SK-N-SH (cell line): ENCODE measurements around the gene SH3PXD2B. TPM values are rescaled to one million over a fixed set of nuclear protein-coding genes. Genes with fewer than 3 reads are reported as not detected.
A peak's percentile ranks its signal among the peaks of the same experiment; 100 is the strongest.

Source experiments
- CTCF ChIA-PET: fragments of 300-600, 350-600 bp; formaldehyde crosslinking; extraction: SDS; loops from one replicate; lab custom pipeline; 2021; lab: Yijun Ruan, JAX
- POLR2A ChIA-PET: fragments of 350-600 bp; sonication (Branson Sonifier 250); formaldehyde crosslinking; extraction: SDS; loops from one replicate; lab custom pipeline; 2020; ENCODE audit warnings: antibody characterized with exemption, inconsistent platforms; lab: Yijun Ruan, JAX
- DNase-seq: peaks from one replicate; pipeline ENCODE4 v3.0.0; 2012
- H2AFZ ChIP-seq: fragments of 200-600 bp; sonication (generic); 2 replicates; pipeline ENCODE4 v1.8.1; 2016; ENCODE audit warnings: antibody characterized with exemption, mild to moderate bottlenecking, low read depth
- H3F3A ChIP-seq: fragments of 200-600 bp; sonication (generic); replicated peaks from 2 replicates; pipeline ENCODE3; 2016; ENCODE audit warnings: antibody characterized with exemption, mild to moderate bottlenecking; ENCODE audit not compliant: insufficient read depth
- H3K27ac ChIP-seq, 2 experiments: fragments of 200-500 bp in 1 of 2; fragments of 200-600 bp in 1 of 2; sonication (Bioruptor generic) in 1 of 2; sonication (generic), shearing (Covaris generic) in 1 of 2; 2 replicates each; pipeline versions ENCODE4 v1.5.1 to v1.6.1; 2014 to 2016; ENCODE audit warnings: low read depth in 2 of 2, inconsistent platforms in 1 of 2, low read length in 1 of 2, mild to moderate bottlenecking in 1 of 2, mixed read lengths in 1 of 2
- H3K27me3 ChIP-seq: fragments of 200-600 bp; sonication (generic), shearing (Covaris generic); 2 replicates; pipeline ENCODE4 v1.6.1; 2016; ENCODE audit warnings: mixed run types; ENCODE audit not compliant: insufficient read depth
- H3K36me3 ChIP-seq, 2 experiments: fragments of 200-500 bp in 1 of 2; fragments of 200-600 bp in 1 of 2; sonication (Bioruptor generic) in 1 of 2; sonication (generic) in 1 of 2; replicated peaks in 1 of 2; 2 replicates each; pipeline versions ENCODE3 to v1.5.1; 2014 to 2016; ENCODE audit warnings: low read length in 1 of 2, mild to moderate bottlenecking in 1 of 2; ENCODE audit not compliant: insufficient read depth in 2 of 2, control insufficient read depth in 1 of 2
- H3K4me1 ChIP-seq, 2 experiments: fragments of 200-500 bp in 1 of 2; fragments of 200-600 bp in 1 of 2; sonication (Bioruptor generic) in 1 of 2; sonication (generic), shearing (Covaris generic) in 1 of 2; 2 replicates each; pipeline versions ENCODE4 v1.5.1 to v1.6.1; 2014 to 2016; ENCODE audit warnings: low read depth in 1 of 2, low read length in 1 of 2, mixed run types in 1 of 2; ENCODE audit not compliant: insufficient read depth in 2 of 2, control insufficient read depth in 1 of 2
- H3K4me2 ChIP-seq: fragments of 200-600 bp; sonication (generic), shearing (Covaris generic); 2 replicates; pipeline ENCODE4 v1.6.1; 2017; ENCODE audit warnings: mixed run types
- H3K4me3 ChIP-seq, 2 experiments: fragments of 200-500 bp in 1 of 2; fragments of 200-600 bp in 1 of 2; sonication (Bioruptor generic) in 1 of 2; sonication (generic), shearing (Covaris generic) in 1 of 2; 2 replicates each; pipeline versions ENCODE4 v1.5.1 to v1.8.1; 2014 to 2016; ENCODE audit warnings: low read depth in 2 of 2, inconsistent platforms in 1 of 2, low read length in 1 of 2, mild to moderate bottlenecking in 1 of 2, mixed read lengths in 1 of 2, moderate library complexity in 1 of 2
- H3K79me2 ChIP-seq: fragments of 200-600 bp; sonication (generic); 2 replicates; pipeline ENCODE4 v1.8.1; 2017; ENCODE audit warnings: mild to moderate bottlenecking; ENCODE audit not compliant: insufficient read depth
- H3K9ac ChIP-seq: fragments of 200-600 bp; sonication (generic); 2 replicates; pipeline ENCODE4 v1.6.1; 2017; ENCODE audit warnings: mixed run types
- H3K9me2 ChIP-seq: fragments of 200-600 bp; sonication (generic); 2 replicates; pipeline ENCODE4 v1.6.1; 2017; ENCODE audit warnings: mixed run types
- H3K9me3 ChIP-seq: fragments of 200-600 bp; sonication (generic); 2 replicates; pipeline ENCODE4 v1.6.1; 2017; ENCODE audit warnings: mixed run types, mild to moderate bottlenecking, moderate library complexity
- H4K20me1 ChIP-seq: fragments of 200-600 bp; sonication (generic); 2 replicates; pipeline ENCODE4 v1.6.1; 2017; ENCODE audit warnings: mild to moderate bottlenecking, mixed run types; ENCODE audit not compliant: insufficient read depth
- JUND ChIP-seq: IDR thresholded peaks from 2 replicates; pipeline ENCODE4 v1.4.0; 2012
- MEF2A ChIP-seq: IDR thresholded peaks from 2 replicates; pipeline ENCODE4 v1.4.0; 2012; ENCODE audit warnings: low read depth, borderline replicate concordance
- NRF1 ChIP-seq: IDR thresholded peaks from 2 replicates; pipeline ENCODE4 v1.6.1; 2012; ENCODE audit warnings: low read depth, mild to moderate bottlenecking, low read length
- RAD21 ChIP-seq: IDR thresholded peaks from 2 replicates; pipeline ENCODE4 v1.6.1; 2012; ENCODE audit warnings: mild to moderate bottlenecking, low read length
- RCOR1 ChIP-seq: fragments of 150-350 bp; IDR thresholded peaks from 2 replicates; pipeline ENCODE4 v1.6.1; 2017; ENCODE audit warnings: antibody characterized with exemption, low read length
- REST ChIP-seq: IDR thresholded peaks from 2 replicates; pipeline ENCODE4 v1.6.1; 2012; ENCODE audit warnings: mild to moderate bottlenecking, low read depth, low read length, moderate library complexity
- SIN3A ChIP-seq: IDR thresholded peaks from 2 replicates; pipeline ENCODE4 v1.6.1; 2012; ENCODE audit warnings: low read depth, mild to moderate bottlenecking, low read length, moderate library complexity, borderline replicate concordance
- SMC3 ChIP-seq: IDR thresholded peaks from 2 replicates; pipeline ENCODE4 v1.6.1; 2012; ENCODE audit warnings: low read depth, low read length, improper control_type of control experiment
- TAF1 ChIP-seq: IDR thresholded peaks from 2 replicates; pipeline ENCODE4 v1.6.1; 2012; ENCODE audit warnings: low read depth, mild to moderate bottlenecking, low read length, moderate library complexity, borderline replicate concordance
- TCF12 ChIP-seq: IDR thresholded peaks from 2 replicates; pipeline ENCODE4 v1.4.0; 2012
- TEAD4 ChIP-seq: IDR thresholded peaks from 2 replicates; pipeline ENCODE4 v1.4.0; 2012; ENCODE audit warnings: mild to moderate bottlenecking, borderline replicate concordance; ENCODE audit not compliant: insufficient read depth
- USF1 ChIP-seq: IDR thresholded peaks from 2 replicates; pipeline ENCODE4 v1.4.0; 2012; ENCODE audit warnings: low read depth, borderline replicate concordance
- YY1 ChIP-seq: IDR thresholded peaks from 2 replicates; pipeline ENCODE4 v1.4.0; 2012; ENCODE audit warnings: low read depth, mild to moderate bottlenecking
- WGBS: methylation state at CpG from one replicate; pipeline ENCODE4 v1.1.6; 2017; ENCODE audit warnings: low lambda C conversion rate; 5-methylcytosine and 5-hydroxymethylcytosine counted together
- polyA plus RNA-seq, 3 experiments: library from polyadenylated mRNA; depleted of rRNA; stranded (reverse); fragments of >200 nt; gene quantifications; 2 replicates each; pipeline ENCODE4 v1.2.3, GENCODE V29; 2012
- TF ChIP-seq, protein P1 (sequence below): fragments of 150-350 bp; IDR thresholded peaks from 2 replicates; pipeline ENCODE4 v1.6.1; 2017; ENCODE audit warnings: antibody characterized with exemption, low read length, low read depth, borderline replicate concordance
- TF ChIP-seq, protein P2 (sequence below): fragments of 200-600 bp; sonication (generic); IDR thresholded peaks from 2 replicates; pipeline ENCODE4 v1.6.1; 2017; ENCODE audit warnings: antibody characterized with exemption, mild to moderate bottlenecking, moderate library complexity

The SH3PXD2B gene
- polyA plus RNA-seq, 1 of the 3 experiments (the other 2 are of a cell fraction): 15.0 TPM

- H3K9me3 ChIP-seq: no peaks in the 10 kb centered on the region
- no peak; the same call in 1 of the 2 replicates for TF ChIP-seq RCOR1
- no peak for TF ChIP-seq NRF1
- TF ChIP-seq, protein P1, sequence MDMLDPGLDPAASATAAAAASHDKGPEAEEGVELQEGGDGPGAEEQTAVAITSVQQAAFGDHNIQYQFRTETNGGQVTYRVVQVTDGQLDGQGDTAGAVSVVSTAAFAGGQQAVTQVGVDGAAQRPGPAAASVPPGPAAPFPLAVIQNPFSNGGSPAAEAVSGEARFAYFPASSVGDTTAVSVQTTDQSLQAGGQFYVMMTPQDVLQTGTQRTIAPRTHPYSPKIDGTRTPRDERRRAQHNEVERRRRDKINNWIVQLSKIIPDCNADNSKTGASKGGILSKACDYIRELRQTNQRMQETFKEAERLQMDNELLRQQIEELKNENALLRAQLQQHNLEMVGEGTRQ: no peak
- no peak for TF ChIP-seq JUND
- TF ChIP-seq USF1: no peak
- peak; percentile 20; the same call in 1 of the 2 replicates for TF ChIP-seq RAD21
- TF ChIP-seq, protein P2, sequence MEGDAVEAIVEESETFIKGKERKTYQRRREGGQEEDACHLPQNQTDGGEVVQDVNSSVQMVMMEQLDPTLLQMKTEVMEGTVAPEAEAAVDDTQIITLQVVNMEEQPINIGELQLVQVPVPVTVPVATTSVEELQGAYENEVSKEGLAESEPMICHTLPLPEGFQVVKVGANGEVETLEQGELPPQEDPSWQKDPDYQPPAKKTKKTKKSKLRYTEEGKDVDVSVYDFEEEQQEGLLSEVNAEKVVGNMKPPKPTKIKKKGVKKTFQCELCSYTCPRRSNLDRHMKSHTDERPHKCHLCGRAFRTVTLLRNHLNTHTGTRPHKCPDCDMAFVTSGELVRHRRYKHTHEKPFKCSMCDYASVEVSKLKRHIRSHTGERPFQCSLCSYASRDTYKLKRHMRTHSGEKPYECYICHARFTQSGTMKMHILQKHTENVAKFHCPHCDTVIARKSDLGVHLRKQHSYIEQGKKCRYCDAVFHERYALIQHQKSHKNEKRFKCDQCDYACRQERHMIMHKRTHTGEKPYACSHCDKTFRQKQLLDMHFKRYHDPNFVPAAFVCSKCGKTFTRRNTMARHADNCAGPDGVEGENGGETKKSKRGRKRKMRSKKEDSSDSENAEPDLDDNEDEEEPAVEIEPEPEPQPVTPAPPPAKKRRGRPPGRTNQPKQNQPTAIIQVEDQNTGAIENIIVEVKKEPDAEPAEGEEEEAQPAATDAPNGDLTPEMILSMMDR: peak; percentile 65
- no peak for TF ChIP-seq YY1
- no peak for TF ChIP-seq MEF2A
- TF ChIP-seq SMC3: no peak
- TF ChIP-seq SIN3A: peak; percentile 20; the same call in 1 of the 2 replicates
- TF ChIP-seq TCF12: no peak
- no peak for TF ChIP-seq REST
- no peak for TF ChIP-seq TAF1
- TF ChIP-seq TEAD4: no peak
- TF ChIP-seq, all 33 proteins: peak for 3
- WGBS: 1% methylated on average over 24 of the region's 24 CpGs
- peak overlapping the region; percentile 90 to 92 for H3K27ac ChIP-seq
- ChIA-PET CTCF (interaction anchor here (0.6 to 6.5 kb wide), 20 partner anchors 9 to 1623 kb away, joined by 3 to 91 read pairs (median 6); partner anchors contain the start of gene RPL26L1), POLR2A (interaction anchor here (0.6 to 1.0 kb wide), 3 partner anchors 15 to 318 kb away, joined by 3 to 4 read pairs (median 3); no protein-coding TSS in a partner anchor)
- H3K79me2 ChIP-seq: peaks cover 58% of the 10 kb centered on the region
- H3K36me3 ChIP-seq: peaks cover 9% of the 10 kb centered on the region in 2 experiments
- H3K4me3 ChIP-seq: peak overlapping the region; percentile 81 to 97
- peak overlapping the region; percentile 96 for H3K9ac ChIP-seq
- H3K9me2 ChIP-seq: no peaks in the 10 kb centered on the region
- peak overlapping the region; percentile 69 for H2AFZ ChIP-seq
- peaks cover 16 to 25% of the 10 kb centered on the region in 2 experiments; a peak in 2 of 4 replicates for H3K4me1 ChIP-seq
- peaks cover 38% of the 10 kb centered on the region for H4K20me1 ChIP-seq
- H3K4me2 ChIP-seq: peak overlapping the region; percentile 95
- peak; percentile 80 for DNase-seq
- peaks cover 26% of the 10 kb centered on the region for H3F3A ChIP-seq
- no peaks in the 10 kb centered on the region for H3K27me3 ChIP-seq
These were observed 929 bp downstream of the SH3PXD2B start for GRCh38 chr5:172453206-172453985.
